Smooth muscle cell (in vitro differentiated cells): ENCODE results near the gene CYB561A3. TPM values are rescaled to one million over a fixed set of nuclear protein-coding genes. Genes with fewer than 3 reads are reported as not detected.
A peak's percentile ranks its signal among the peaks of the same experiment; 100 is the strongest.

ENCODE experiments used
- DNase-seq: peaks from one replicate; lab custom pipeline; 2025; ENCODE audit not compliant: unreplicated experiment; lab: John Stamatoyannopoulos, UW
- H2AFZ ChIP-seq: fragments of 200-600 bp; sonication (generic); 2 replicates; pipeline ENCODE4 v1.6.0; 2016; ENCODE audit warnings: antibody characterized with exemption, low read depth, mild to moderate bottlenecking
- H3F3A ChIP-seq: fragments of 200-600 bp; sonication (generic); 2 replicates; pipeline ENCODE4 v1.6.0; 2017; ENCODE audit warnings: antibody characterized with exemption, low read depth
- H3K27ac ChIP-seq: fragments of 200-600 bp; sonication (generic); 2 replicates; pipeline ENCODE4 v1.5.1; 2016; ENCODE audit warnings: low read depth, mild to moderate bottlenecking
- H3K27me3 ChIP-seq: fragments of 200-600 bp; sonication (generic); 2 replicates; pipeline ENCODE4 v1.6.1; 2016; ENCODE audit warnings: low read depth, mild to moderate bottlenecking
- H3K36me3 ChIP-seq: fragments of 200-600 bp; sonication (generic); 2 replicates; pipeline ENCODE4 v1.5.1; 2016; ENCODE audit warnings: low read depth
- H3K4me1 ChIP-seq: fragments of 200-600 bp; sonication (generic); 2 replicates; pipeline ENCODE4 v1.5.1; 2016; ENCODE audit warnings: low read depth
- H3K4me2 ChIP-seq: fragments of 200-600 bp; sonication (generic); 2 replicates; pipeline ENCODE4 v1.6.0; 2016; ENCODE audit warnings: mild to moderate bottlenecking
- H3K4me3 ChIP-seq: fragments of 200-600 bp; sonication (generic); 2 replicates; pipeline ENCODE4 v1.5.1; 2016; ENCODE audit warnings: mild to moderate bottlenecking
- H3K79me2 ChIP-seq: fragments of 200-600 bp; sonication (generic); 2 replicates; pipeline ENCODE4 v1.6.0; 2016; ENCODE audit warnings: low read depth, mild to moderate bottlenecking
- H3K9ac ChIP-seq: fragments of 200-600 bp; sonication (generic); 2 replicates; pipeline ENCODE4 v1.6.0; 2016; ENCODE audit warnings: low read depth
- H3K9me3 ChIP-seq: fragments of 200-600 bp; sonication (generic); replicated peaks from 2 replicates; pipeline ENCODE4 v1.5.1; 2016; ENCODE audit warnings: low read depth
- H4K20me1 ChIP-seq: fragments of 200-600 bp; sonication (generic); 2 replicates; pipeline ENCODE4 v1.6.0; 2016; ENCODE audit warnings: low read depth
- CTCF ChIP-seq: fragments of 200-600 bp; sonication (generic); IDR thresholded peaks from 2 replicates; pipeline ENCODE4 v1.5.1; 2017; ENCODE audit warnings: borderline replicate concordance, mild to moderate bottlenecking, antibody characterized with exemption; ENCODE audit not compliant: insufficient read depth, poor library complexity, severe bottlenecking
- WGBS: methylation state at CpG from one replicate; pipeline ENCODE4 v1.1.7; 2016; ENCODE audit warnings: low lambda C conversion rate; 5-methylcytosine and 5-hydroxymethylcytosine counted together
- polyA plus RNA-seq: library from polyadenylated mRNA; unstranded; fragments of >200 nt; fragmentation: Nextera tagmentation; extraction: Ambion mirVana; gene quantifications from 2 replicates; pipeline ENCODE4 v1.2.1, GENCODE V29; 2016
- total RNA-seq: library from RNA; depleted of rRNA; stranded (reverse); fragments of >200 nt; gene quantifications from 2 replicates; pipeline ENCODE4 v1.2.3, GENCODE V29; 2014

Gene CYB561A3
- total and polyA plus RNA-seq, 2 experiments from 2014 or later = 19.1 to 23.7 TPM

- no peak for TF ChIP-seq CTCF
- Histone ChIP-seq H3K4me2 (no peak overlapping the region), H4K20me1 (peaks cover 71% of the 10 kb centered on the region)
Measured at GRCh38 chr11:61329871-61330270, 31.8 kb downstream of the CYB561A3 start.

GRCh38 chr11:61328351-61328750, 33.3 kb downstream of the CYB561A3 start:
- Histone ChIP-seq H3K4me1 (peaks cover 12% of the 10 kb centered on the region), H4K20me1 (peaks cover 85% of the 10 kb centered on the region), H3K4me2 (no peak overlapping the region), H3K4me3 (no peak overlapping the region), H3K9ac (no peak overlapping the region), H3K36me3 (peaks cover 17% of the 10 kb centered on the region), H2AFZ (no peak overlapping the region), H3K79me2 (peaks cover 75% of the 10 kb centered on the region), H3K9me3 (no peaks in the 10 kb centered on the region), H3K27me3 (no peaks in the 10 kb centered on the region), H3F3A (no peaks in the 10 kb centered on the region), H3K27ac (no peak overlapping the region)
- DNase-seq = no peak
- WGBS = 88% methylated on average over 9 of the region's 9 CpGs
- no peak for TF ChIP-seq CTCF

More at GRCh38 chr11:61329871-61330270, 31.8 kb downstream of the CYB561A3 start:
- Histone ChIP-seq H3K36me3 (peaks cover 4% of the 10 kb centered on the region), H3F3A (no peaks in the 10 kb centered on the region), H3K4me1 (peaks cover 18% of the 10 kb centered on the region), H3K27ac (peak overlapping the region; percentile 29), H3K27me3 (no peaks in the 10 kb centered on the region), H3K9me3 (no peaks in the 10 kb centered on the region), H3K9ac (no peak overlapping the region), H2AFZ (no peak overlapping the region), H3K79me2 (peaks cover 68% of the 10 kb centered on the region), H3K4me3 (no peak overlapping the region)
- no peak for DNase-seq
- 74% methylated on average over 4 of the region's 4 CpGs for WGBS

GRCh38 chr11:61327669-61328071, 34.0 kb downstream of the CYB561A3 start:
- peaks cover 22% of the 10 kb centered on the region for H3K36me3 ChIP-seq

More at GRCh38 chr11:61327669-61328071, 34.0 kb downstream of the CYB561A3 start:
- no peak overlapping the region for H3K4me3 ChIP-seq
- no peak overlapping the region for H3K4me2 ChIP-seq
- no peak overlapping the region for H3K9ac ChIP-seq
- H4K20me1 ChIP-seq = peaks cover 92% of the 10 kb centered on the region
- H3K79me2 ChIP-seq = peaks cover 77% of the 10 kb centered on the region
- TF ChIP-seq CTCF = no peak
- no peaks in the 10 kb centered on the region for H3K9me3 ChIP-seq
- H3K27me3 ChIP-seq = no peaks in the 10 kb centered on the region
- H3F3A ChIP-seq = no peaks in the 10 kb centered on the region
- H2AFZ ChIP-seq = no peak overlapping the region
- no peak overlapping the region for H3K27ac ChIP-seq
- H3K4me1 ChIP-seq = peaks cover 12% of the 10 kb centered on the region
- DNase-seq = no peak
